Activated CD8-positive, alpha-beta memory T cell treated with anti-CD3 and anti-CD28 coated beads for 36 hours (primary cell): ENCODE measurements around the gene PCAT7. TPM values are rescaled to one million over a fixed set of nuclear protein-coding genes. Genes with fewer than 3 reads are reported as not detected.

ENCODE experiments used
- CTCF ChIA-PET: fragments of 350-600 bp; sonication (Branson Sonifier 250); formaldehyde crosslinking; loops from one replicate; lab custom pipeline; 2021; ENCODE audit warnings: antibody characterized with exemption; lab: Charles Lee
- POLR2A ChIA-PET: fragments of 350-600 bp; sonication (Branson Sonifier 250); formaldehyde crosslinking; loops from one replicate; lab custom pipeline; 2021; ENCODE audit warnings: antibody characterized with exemption; lab: Charles Lee
- total RNA-seq, 2 experiments: library from RNA; stranded (reverse); gene quantifications; one replicate each; pipeline ENCODE4 v1.2.3, GENCODE V29; 2021

PCAT7 gene
- total RNA-seq, 2 experiments from 2014 or later = not detected

GRCh38 chr9:94593459-94594345 is 38.8 kb downstream of the PCAT7 start, which contains the start of gene FBP2:
TSS of gene FBP2 (minus strand) at chr9:94593824. CDS start at chr9:94593726, 98 bp downstream.
- CTCF ChIA-PET = no interaction called here

GRCh38 chr9:94599102-94599501 is 44.2 kb downstream of the PCAT7 start:
- ChIA-PET CTCF (no interaction called here), POLR2A (no interaction called here)

More at GRCh38 chr9:94593459-94594345, 38.8 kb downstream of the PCAT7 start, which contains the start of gene FBP2:
- POLR2A ChIA-PET = no interaction called here

- POLR2A ChIA-PET = no interaction called here
Observed at GRCh38 chr9:94600258-94600657, 45.4 kb downstream of the PCAT7 start.

GRCh38 chr9:94600715-94601114 is 45.8 kb downstream of the PCAT7 start:
- ChIA-PET POLR2A (no interaction called here), CTCF (interaction anchor here (0.8 kb wide), 1 partner anchor 47 kb away, joined by 4 read pairs; no protein-coding TSS in a partner anchor)

More at GRCh38 chr9:94600258-94600657, 45.4 kb downstream of the PCAT7 start:
- CTCF ChIA-PET = no interaction called here

GRCh38 chr9:94602666-94603065 is 47.8 kb downstream of the PCAT7 start:
- POLR2A ChIA-PET = no interaction called here
- CTCF ChIA-PET = interaction anchor here (1.1 kb wide), 1 partner anchor 23 kb away, joined by 6 read pairs; no protein-coding TSS in a partner anchor

GRCh38 chr9:94603259-94604160 is 48.6 kb downstream of the PCAT7 start:
- CTCF ChIA-PET = no interaction called here
- POLR2A ChIA-PET = no interaction called here

- ChIA-PET POLR2A (no interaction called here), CTCF (interaction anchor here (1.2 kb wide), 1 partner anchor 20 kb away, joined by 3 read pairs; no protein-coding TSS in a partner anchor)
Observed at GRCh38 chr9:94606646-94607422, 52.0 kb downstream of the PCAT7 start.

GRCh38 chr9:94607423-94607691 is 52.5 kb downstream of the PCAT7 start:
- CTCF ChIA-PET = no interaction called here
- POLR2A ChIA-PET = no interaction called here

GRCh38 chr9:94610181-94610606 is 55.3 kb downstream of the PCAT7 start:
- ChIA-PET CTCF (interaction anchor here (0.7 kb wide), 1 partner anchor 659 kb away, joined by 3 read pairs; no protein-coding TSS in a partner anchor), POLR2A (no interaction called here)

- CTCF ChIA-PET = no interaction called here
- POLR2A ChIA-PET = no interaction called here
Observed at GRCh38 chr9:94611638-94612068, 56.8 kb downstream of the PCAT7 start.

- ChIA-PET POLR2A (no interaction called here), CTCF (no interaction called here)
Observed at GRCh38 chr9:94612071-94612470, 57.2 kb downstream of the PCAT7 start.

GRCh38 chr9:94613003-94613402 is 58.1 kb downstream of the PCAT7 start:
- ChIA-PET POLR2A (no interaction called here), CTCF (no interaction called here)

GRCh38 chr9:94619026-94619425 is 64.1 kb downstream of the PCAT7 start:
- CTCF ChIA-PET = interaction anchor here (0.7 kb wide), 1 partner anchor 285 kb away, joined by 4 read pairs; no protein-coding TSS in a partner anchor
- POLR2A ChIA-PET = no interaction called here

Other genes with a start within 250 kb of the PCAT7 start
- not detected for gene NUTM2F, start 226.4 kb upstream of the PCAT7 start, total RNA-seq
- gene FBP2, start 38.7 kb downstream of the PCAT7 start, total RNA-seq = not detected
- under 1 TPM; 0.13 to 0.46 TPM for gene FBP1, start 84.4 kb downstream of the PCAT7 start, total RNA-seq
- gene AOPEP, start 171.6 kb downstream of the PCAT7 start, total RNA-seq = 1 to 10 TPM; 7.4 to 7.8 TPM